ENCODE data around the gene RPL3. TPM values are rescaled to one million over a fixed set of nuclear protein-coding genes. Genes with fewer than 3 reads are reported as not detected.

Gene RPL3
- total and polyA plus RNA-seq, 2 donors (not counting 1 experiment from before 2014, with no cell fraction given): 2,665 to 5,418 TPM

- Mint-ChIP-seq H3K27ac (no peak overlapping the region), H3K27me3 (peaks cover 10% of the 10 kb centered on the region), H3K9me3 (ENCODE audit: insufficient read depth) (peaks cover 3% of the 10 kb centered on the region), H3K4me3 (no peak overlapping the region), H3K4me1 (peaks cover 5% of the 10 kb centered on the region)
- peaks cover 0 to 13% (median 0%) of the 10 kb centered on the region in 4 experiments for H3K27me3 ChIP-seq (replicated peaks in 1 of 4; ENCODE audit: control extremely low read depth in 1 of 4, control insufficient read depth in 3 of 4, insufficient read depth in 4 of 4, low read length in 3 of 4)
- TF ChIP-seq CTCF (IDR thresholded peaks at IDR 0.05) (no peak), EZH2 (IDR thresholded peaks at IDR 0.05; ENCODE audit: borderline replicate concordance, insufficient read depth, low read depth, low read length, poor library complexity, severe bottlenecking) (no peak)
- ChIA-PET POLR2A (no interaction called here), CTCF (no interaction called here)
- no peak overlapping the region for H3K9ac ChIP-seq (ENCODE audit: low read length)
- intact Hi-C loops (cut with micrococcal nuclease): no loop called here
- H4K20me1 ChIP-seq (ENCODE audit: control insufficient read depth, insufficient read depth, low read length, poor library complexity, severe bottlenecking): no peaks in the 10 kb centered on the region
- ATAC-seq (ENCODE audit: low read depth): no peak
- H3K79me2 ChIP-seq (ENCODE audit: control insufficient read depth, insufficient read depth, low read length): no peaks in the 10 kb centered on the region
- H3K27ac ChIP-seq (ENCODE audit: low read length in 2 of 2): no peak overlapping the region
- no peak overlapping the region for H3K4me3 ChIP-seq (ENCODE audit: control extremely low read depth in 1 of 5, extremely low read depth in 1 of 5, insufficient read depth in 1 of 5, low read depth in 2 of 5, low read length in 4 of 5)
- no peak overlapping the region for H3K4me2 ChIP-seq (replicated peaks; ENCODE audit: low read depth, low read length, poor library complexity, severe bottlenecking)
- no peak for DNase-seq
- no peak overlapping the region for H2AFZ ChIP-seq (ENCODE audit: insufficient read depth, low read depth, low read length, poor library complexity, severe bottlenecking)
- no peaks in the 10 kb centered on the region for H3K36me3 ChIP-seq (replicated peaks in 1 of 2; ENCODE audit: control extremely low read depth in 1 of 2, control insufficient read depth in 1 of 2, extremely low read depth in 1 of 2, insufficient read depth in 2 of 2, low read length in 1 of 2)
- 91% methylated on average over 5 of the region's 10 CpGs for WGBS (ENCODE audit: insufficient coverage)
- H3K9me3 ChIP-seq (ENCODE audit: control extremely low read depth in 1 of 3, control insufficient read depth in 2 of 3, insufficient read depth in 1 of 3, low read length in 2 of 3): peaks cover 0 to 29% (median 6%) of the 10 kb centered on the region in 3 donors
- peaks cover 0 to 6% of the 10 kb centered on the region in 2 donors for H3K4me1 ChIP-seq (ENCODE audit: control insufficient read depth in 2 of 2, insufficient read depth in 2 of 2, low read length in 2 of 2)
These were observed 55.6 kb downstream of the RPL3 start for GRCh38 chr22:39263626-39264348.

Small RNA genes within 50 kb of the gene (small RNA-seq; reads per million reads assigned to genes)
- not detected for gene SNORD43 (ENCODE audit: insufficient read length, low read depth, low replicate concordance)
- gene SNORD83A (ENCODE audit: insufficient read length, low read depth, low replicate concordance): 4,621 reads per million, percentile 99 among the genes with 10 or more reads in this experiment
- gene SNORD83B (ENCODE audit: insufficient read length, low read depth, low replicate concordance): not detected

Other genes with a start within 250 kb of the RPL3 start
- 96.6 and 103 TPM in 2 replicates for gene APOBEC3G, start 242.3 kb downstream of the RPL3 start, total RNA-seq
- 90.7 and 94.2 TPM in 2 replicates for gene APOBEC3G, start 242.3 kb downstream of the RPL3 start, polyA plus RNA-seq
- gene APOBEC3H, start 222.4 kb downstream of the RPL3 start, total RNA-seq: 0.59 and 1.0 TPM in 2 replicates
- gene APOBEC3H, start 222.4 kb downstream of the RPL3 start, polyA plus RNA-seq: 1.2 and 1.4 TPM in 2 replicates
- 141 and 147 TPM in 2 replicates for gene CBX7, start 166.9 kb downstream of the RPL3 start, total RNA-seq
- 57.1 and 83.6 TPM in 2 replicates for gene CBX7, start 166.9 kb downstream of the RPL3 start, polyA plus RNA-seq
- not detected in 2 replicates for gene PDGFB, start 74.6 kb downstream of the RPL3 start, total RNA-seq
- gene PDGFB, start 74.6 kb downstream of the RPL3 start, polyA plus RNA-seq: 0.04 TPM in 2 replicates
- gene SYNGR1, start 30.4 kb upstream of the RPL3 start, total RNA-seq: 31.9 and 34.8 TPM in 2 replicates
- gene SYNGR1, start 30.4 kb upstream of the RPL3 start, polyA plus RNA-seq: 9.4 and 9.5 TPM in 2 replicates
- gene TAB1, start 80.2 kb upstream of the RPL3 start, total RNA-seq: 46.7 and 47.4 TPM in 2 replicates
- gene TAB1, start 80.2 kb upstream of the RPL3 start, polyA plus RNA-seq: 22.4 and 23.1 TPM in 2 replicates
- 27.8 and 28.0 TPM in 2 replicates for gene MGAT3, start 137.4 kb upstream of the RPL3 start, total RNA-seq
- 2.1 and 11.1 TPM in 2 replicates for gene MGAT3, start 137.4 kb upstream of the RPL3 start, polyA plus RNA-seq
- gene MIEF1, start 182.7 kb upstream of the RPL3 start, total RNA-seq: 37.2 and 43.4 TPM in 2 replicates
- 6.2 and 9.8 TPM in 2 replicates for gene MIEF1, start 182.7 kb upstream of the RPL3 start, polyA plus RNA-seq
- gene ATF4, start 200.9 kb upstream of the RPL3 start, total RNA-seq: 236 and 244 TPM in 2 replicates
- 678 and 680 TPM in 2 replicates for gene ATF4, start 200.9 kb upstream of the RPL3 start, polyA plus RNA-seq
- 59.1 and 60.3 TPM in 2 replicates for gene RPS19BP1, start 213.1 kb upstream of the RPL3 start, total RNA-seq
- 49.7 and 74.8 TPM in 2 replicates for gene RPS19BP1, start 213.1 kb upstream of the RPL3 start, polyA plus RNA-seq

Data from B cell (primary cell).